Spleen (tissue), 11 donors: ENCODE results near the gene ELMO2. TPM values are rescaled to one million over a fixed set of nuclear protein-coding genes. Genes with fewer than 3 reads are reported as not detected.

ENCODE experiments used
- DNase-seq: peaks from one replicate; pipeline ENCODE4 v3.0.0-alpha.2; 2020
- H3K27ac ChIP-seq, 8 donors: fragments of 200-600 bp; sonication (generic) in 7 of 8; 1 replicate in 4 of 8; 2 replicates in 4 of 8; pipeline versions ENCODE4 v1.5.0 to v1.8.0; 2016 to 2021; ENCODE audit warnings: inconsistent platforms in 4 of 8, mild to moderate bottlenecking in 4 of 8, moderate library complexity in 1 of 8
- H3K27me3 ChIP-seq, 7 donors: fragments of 200-600 bp; sonication (generic) in 6 of 7; replicated peaks in 1 of 7; 1 replicate in 4 of 7; 2 replicates in 3 of 7; pipeline versions ENCODE4 v1.5.0 to v1.8.0; 2016 to 2021; ENCODE audit warnings: inconsistent platforms in 3 of 7, mild to moderate bottlenecking in 1 of 7
- H3K36me3 ChIP-seq, 6 donors: fragments of 200-600 bp; sonication (generic) in 5 of 6; 1 replicate in 4 of 6; 2 replicates in 2 of 6; pipeline versions ENCODE4 v1.5.0 to v1.8.0; 2016 to 2021; ENCODE audit warnings: inconsistent platforms in 2 of 6
- H3K4me1 ChIP-seq, 6 donors: fragments of 200-600 bp; sonication (generic) in 5 of 6; 1 replicate in 3 of 6; 2 replicates in 3 of 6; pipeline versions ENCODE4 v1.5.0 to v1.8.0; 2016 to 2021; ENCODE audit warnings: inconsistent platforms in 3 of 6
- H3K4me3 ChIP-seq, 8 donors: fragments of 200-600 bp; sonication (generic) in 7 of 8; 1 replicate in 4 of 8; 2 replicates in 4 of 8; pipeline versions ENCODE4 v1.5.0 to v1.8.0; 2016 to 2021; ENCODE audit warnings: inconsistent platforms in 4 of 8, mild to moderate bottlenecking in 4 of 8, moderate library complexity in 2 of 8
- H3K9me3 ChIP-seq, 8 donors: fragments of 200-600 bp; sonication (generic) in 7 of 8; 1 replicate in 4 of 8; 2 replicates in 4 of 8; pipeline versions ENCODE4 v1.5.0 to v1.8.0; 2016 to 2021; ENCODE audit warnings: inconsistent platforms in 4 of 8
- POLR2A ChIP-seq, 3 donors: fragments of 450-650 bp; IDR thresholded peaks; one replicate each; pipeline ENCODE4 v1.5.1; 2017; ENCODE audit warnings: antibody characterized with exemption in 3 of 3, mild to moderate bottlenecking in 1 of 3
- POLR2AphosphoS5 ChIP-seq, 3 donors: sonication (generic); formaldehyde crosslinking; IDR thresholded peaks; one replicate each; pipeline ENCODE4 v1.5.1; 2017; ENCODE audit warnings: antibody characterized with exemption in 3 of 3
- WGBS, 5 donors: extraction: QIAGEN DNeasy Blood & Tissue Kit in 3 of 5; methylation state at CpG; one replicate each; pipeline versions ENCODE4 v1.1.5 to v1.1.7; 2013 to 2018; 5-methylcytosine and 5-hydroxymethylcytosine counted together
- intact Hi-C: fragments of 100-400 bp; cut with DNase I; formaldehyde crosslinking; loops from one replicate; pipeline ENCODE4 v1.15.0; 2023; ENCODE audit warnings: low total_unique reads
- polyA plus RNA-seq, 3 donors: library from polyadenylated mRNA; stranded (reverse); fragments of 200-250 nt; gene quantifications; one replicate each; pipeline ENCODE4 v1.2.1, GENCODE V29; 2013
- total RNA-seq, 7 donors: library from RNA; depleted of rRNA in 3 of 7; stranded (reverse); fragments of >200 nt in 3 of 7; fragmentation: NEBNext Ultra II Directional in 4 of 7; extraction: Animal tissue kit (Norgen Biotek cat#: 25700) in 4 of 7; gene quantifications; one replicate each; pipeline versions ENCODE4 v1.1.0 to v1.2.1, GENCODE V29; 2016 to 2021
- TF ChIP-seq, protein P1 (sequence below), 11 experiments: fragments of 200-600 bp in 7 of 11; fragments of 450-650 bp in 4 of 11; sonication (generic) in 4 of 11; IDR thresholded peaks in 8 of 11; conservative IDR thresholded peaks in 3 of 11; 1 replicate in 7 of 11; 2 replicates in 4 of 11; pipeline versions ENCODE4 v1.4.0 to v1.8.0; 2016 to 2021; ENCODE audit warnings: antibody characterized with exemption in 11 of 11, inconsistent platforms in 4 of 11, mild to moderate bottlenecking in 1 of 11
- donor health status: healthy with polysubstance abuse.
- donor health status: DM: no; HTN: no; CAD: no; lungs with moderate emphysema.
- donor health status: DM: no; HTN: no; CAD: no.
- donor health status: Bipolar disorder and iron deficiency.
- donor health status: healthy.
- donor health status: DM: no; HTN: no; CAD: no.
- donor health status: DM: yes; HTN: yes; CAD: no.

The ELMO2 gene
- total and polyA plus RNA-seq, 10 donors, result 17.2 to 80.2 (median 61.0) TPM

DNA sequence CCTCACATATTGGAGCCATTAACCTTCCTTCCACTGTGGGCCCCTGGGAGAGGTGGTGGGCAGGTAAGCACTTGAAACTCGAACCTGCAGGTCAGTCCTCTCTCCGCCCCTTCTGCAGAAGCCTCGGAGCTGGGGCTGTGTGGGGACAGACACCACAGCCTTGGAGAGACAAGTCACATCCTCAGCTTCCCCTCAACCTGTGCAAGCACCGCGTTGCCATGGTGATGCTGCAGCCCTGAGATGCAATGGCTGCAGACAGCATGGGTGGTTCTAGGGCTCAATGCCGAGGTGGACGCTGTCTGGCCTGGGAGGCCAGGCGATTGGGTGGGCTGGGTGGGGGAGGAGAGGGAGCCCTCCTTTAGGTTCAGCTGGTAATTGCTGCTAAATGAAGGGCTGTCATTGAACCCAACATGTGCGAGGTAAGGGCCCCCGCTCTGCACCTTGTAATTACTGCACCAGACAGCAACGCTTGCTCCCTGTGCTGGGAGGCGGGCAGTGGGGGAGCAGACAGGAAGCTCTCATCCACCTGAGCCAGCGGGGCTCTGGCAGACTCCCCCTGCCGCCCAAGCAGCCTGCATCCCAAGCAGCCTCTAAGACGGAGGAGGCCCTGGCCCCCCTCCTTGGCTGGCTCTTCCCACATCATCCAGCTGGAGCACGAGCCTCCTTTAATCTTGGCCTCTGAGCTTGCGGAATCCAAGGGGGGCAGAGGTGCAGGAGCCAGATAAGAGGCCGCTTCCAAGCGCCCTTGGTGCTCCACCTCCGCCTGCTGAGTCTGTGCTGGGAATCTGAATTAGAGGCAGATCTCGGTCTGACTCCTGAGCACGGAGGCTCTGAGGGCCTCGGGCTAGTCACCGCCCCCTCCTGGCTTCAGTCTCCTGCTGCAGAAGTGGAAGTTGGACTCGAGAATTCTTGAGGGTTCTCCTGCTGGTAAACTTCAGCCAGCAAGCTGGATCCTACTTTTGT, 58.3 kb downstream of the ELMO2 start:
- no peak overlapping the region for H3K27ac ChIP-seq
- H3K27me3 ChIP-seq, result peaks cover 0 to 11% (median 0%) of the 10 kb centered on the region in 7 donors
- intact Hi-C loops, result no loop called here
- peaks cover 0 to 73% (median 29%) of the 10 kb centered on the region in 6 donors for H3K36me3 ChIP-seq
- 81 to 86% (median 83%) methylated on average over 19 to 25 of the region's 25 CpGs for WGBS, 5 donors
- DNase-seq, result no peak
- no peaks in the 10 kb centered on the region for H3K9me3 ChIP-seq
- no peak for TF ChIP-seq POLR2A (IDR thresholded peaks at IDR 0.05)
- peak in 2 of 3 donors; percentile 26 to 63 for TF ChIP-seq POLR2AphosphoS5 (IDR thresholded peaks at IDR 0.05)
- peaks cover 0 to 43% (median 22%) of the 10 kb centered on the region in 6 donors for H3K4me1 ChIP-seq
- H3K4me3 ChIP-seq, result no peak overlapping the region

- no peaks in the 10 kb centered on the region for H3K9me3 ChIP-seq
- peaks cover 0 to 60% (median 26%) of the 10 kb centered on the region in 6 donors for H3K36me3 ChIP-seq
- peaks cover 0 to 50% (median 28%) of the 10 kb centered on the region in 6 donors for H3K4me1 ChIP-seq
- no peak for TF ChIP-seq POLR2A (IDR thresholded peaks at IDR 0.05)
- TF ChIP-seq, protein P1, sequence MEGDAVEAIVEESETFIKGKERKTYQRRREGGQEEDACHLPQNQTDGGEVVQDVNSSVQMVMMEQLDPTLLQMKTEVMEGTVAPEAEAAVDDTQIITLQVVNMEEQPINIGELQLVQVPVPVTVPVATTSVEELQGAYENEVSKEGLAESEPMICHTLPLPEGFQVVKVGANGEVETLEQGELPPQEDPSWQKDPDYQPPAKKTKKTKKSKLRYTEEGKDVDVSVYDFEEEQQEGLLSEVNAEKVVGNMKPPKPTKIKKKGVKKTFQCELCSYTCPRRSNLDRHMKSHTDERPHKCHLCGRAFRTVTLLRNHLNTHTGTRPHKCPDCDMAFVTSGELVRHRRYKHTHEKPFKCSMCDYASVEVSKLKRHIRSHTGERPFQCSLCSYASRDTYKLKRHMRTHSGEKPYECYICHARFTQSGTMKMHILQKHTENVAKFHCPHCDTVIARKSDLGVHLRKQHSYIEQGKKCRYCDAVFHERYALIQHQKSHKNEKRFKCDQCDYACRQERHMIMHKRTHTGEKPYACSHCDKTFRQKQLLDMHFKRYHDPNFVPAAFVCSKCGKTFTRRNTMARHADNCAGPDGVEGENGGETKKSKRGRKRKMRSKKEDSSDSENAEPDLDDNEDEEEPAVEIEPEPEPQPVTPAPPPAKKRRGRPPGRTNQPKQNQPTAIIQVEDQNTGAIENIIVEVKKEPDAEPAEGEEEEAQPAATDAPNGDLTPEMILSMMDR (IDR thresholded peaks at IDR 0.05 in 8 of 11, conservative IDR thresholded peaks at IDR 0.05 in 3 of 11), result no peak
- TF ChIP-seq POLR2AphosphoS5 (IDR thresholded peaks at IDR 0.05), result no peak
- WGBS, 5 donors, result 63 to 78% (median 73%) methylated on average over 8 of the region's 8 CpGs
- H3K27me3 ChIP-seq, result peaks cover 0 to 24% (median 4%) of the 10 kb centered on the region in 7 donors
- no peak overlapping the region for H3K4me3 ChIP-seq
- no peak for DNase-seq
- intact Hi-C loops, result no loop called here
- H3K27ac ChIP-seq, result no peak overlapping the region
Measured at GRCh38 chr20:46346770-46347169, 59.6 kb downstream of the ELMO2 start.

DNA sequence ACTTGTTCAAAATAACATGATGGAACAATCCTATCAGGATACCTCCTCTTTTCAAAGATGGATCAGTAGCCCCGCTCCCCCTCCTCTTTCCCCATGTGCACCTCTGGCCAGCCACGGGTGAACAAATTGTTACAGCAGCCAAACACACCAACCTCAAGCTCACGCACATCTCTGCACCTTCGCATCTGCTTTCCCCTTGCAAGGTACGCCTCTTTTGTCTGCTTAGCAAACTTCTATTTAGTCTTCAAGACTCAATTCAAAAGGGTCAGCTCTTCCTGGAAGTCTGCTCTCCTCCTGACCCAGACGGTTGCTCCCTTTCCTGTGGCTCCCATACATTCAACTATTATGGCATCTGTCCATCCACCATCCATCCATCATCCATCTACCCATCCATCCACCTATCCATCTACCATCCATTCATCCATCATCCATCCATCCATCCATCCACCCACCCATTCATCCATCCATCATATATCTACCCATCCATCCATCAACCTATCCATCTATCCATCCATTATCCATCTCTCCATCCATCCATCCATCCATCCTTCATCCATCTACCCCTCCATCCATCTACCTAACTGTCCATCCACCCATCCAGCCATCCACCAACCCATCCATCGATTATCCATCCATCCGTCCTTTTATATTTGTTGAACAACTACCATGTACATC, 61.8 kb downstream of the ELMO2 start:
- Histone ChIP-seq H3K27me3 (peaks cover 0 to 46% (median 15%) of the 10 kb centered on the region in 7 donors), H3K36me3 (peaks cover 0 to 38% (median 8%) of the 10 kb centered on the region in 6 donors), H3K4me1 (peaks cover 0 to 32% (median 16%) of the 10 kb centered on the region in 6 donors), H3K27ac (no peak overlapping the region), H3K4me3 (no peak overlapping the region), H3K9me3 (no peaks in the 10 kb centered on the region)
- intact Hi-C loops, result no loop called here
- no peak for DNase-seq
- no peak for TF ChIP-seq POLR2A (IDR thresholded peaks at IDR 0.05)
- no peak for TF ChIP-seq POLR2AphosphoS5 (IDR thresholded peaks at IDR 0.05)
- TF ChIP-seq, protein P1 (IDR thresholded peaks at IDR 0.05 in 8 of 11, conservative IDR thresholded peaks at IDR 0.05 in 3 of 11), result no peak
- WGBS, 5 donors, result 60 to 75% (median 64%) methylated on average over 8 of the region's 8 CpGs

DNA sequence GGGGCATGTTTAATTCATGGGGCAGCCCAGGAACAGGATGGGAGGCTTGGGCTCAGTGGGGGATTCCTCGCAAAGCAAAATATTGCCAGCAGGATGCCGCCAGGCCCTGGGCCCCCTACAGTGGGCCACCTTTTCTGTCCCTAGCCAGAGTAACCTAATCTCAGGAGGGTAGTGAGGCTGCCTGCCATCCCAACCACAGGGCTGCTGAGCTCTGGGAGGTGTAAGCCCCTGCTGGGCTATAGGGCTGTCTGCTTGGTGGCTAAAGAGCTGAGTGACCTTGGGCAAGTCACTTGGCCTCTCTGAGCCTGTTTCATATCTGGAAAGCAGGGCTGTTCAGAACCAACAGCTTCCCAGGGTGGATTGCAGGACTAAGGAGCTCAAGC, 62.4 kb downstream of the ELMO2 start:
- no peaks in the 10 kb centered on the region for H3K9me3 ChIP-seq
- H3K4me3 ChIP-seq, result no peak overlapping the region
- H3K27me3 ChIP-seq, result peaks cover 0 to 52% (median 16%) of the 10 kb centered on the region in 7 donors
- 57 to 88% (median 66%) methylated on average over 1 to 2 of the region's 2 CpGs for WGBS, 5 donors
- no peak overlapping the region for H3K27ac ChIP-seq
- intact Hi-C loops, result no loop called here
- H3K4me1 ChIP-seq, result peaks cover 0 to 26% (median 13%) of the 10 kb centered on the region in 6 donors
- H3K36me3 ChIP-seq, result peaks cover 0 to 32% (median 6%) of the 10 kb centered on the region in 6 donors
- no peak for TF ChIP-seq POLR2A (IDR thresholded peaks at IDR 0.05)
- TF ChIP-seq, protein P1 (IDR thresholded peaks at IDR 0.05 in 8 of 11, conservative IDR thresholded peaks at IDR 0.05 in 3 of 11), result no peak
- TF ChIP-seq POLR2AphosphoS5 (IDR thresholded peaks at IDR 0.05), result no peak
- no peak for DNase-seq
